GM12878 (cell line): ENCODE measurements around the gene KNTC1. TPM values are rescaled to one million over a fixed set of nuclear protein-coding genes. Genes with fewer than 3 reads are reported as not detected.
"Not testable (repeated sequence)": the region's sequence is repeated elsewhere in the genome, so short reads cannot be mapped to it uniquely, and the experiment has no call there.

Experiments
- ATAC-seq: fragments of 200-7000 bp; cut with Tn5 transposase; 3 replicates; pipeline ENCODE4 v1.9.1; 2020; ENCODE audit warnings: mild to moderate bottlenecking, moderate library complexity
- BruUV-seq: library from RNA; stranded (reverse); fragments of 400-500 nt; replicated peaks from 2 replicates; lab custom pipeline; 2021; lab: Mats Ljungman, UMichigan
- CTCF ChIA-PET: fragments of 300-600 bp; sonication (Branson Sonifier 250); formaldehyde crosslinking; extraction: SDS; loops from one replicate; lab custom pipeline; 2021; ENCODE audit warnings: inconsistent platforms; lab: Yijun Ruan, JAX
- POLR2A ChIA-PET: fragments of 350-600 bp; formaldehyde crosslinking; extraction: SDS; loops from one replicate; lab custom pipeline; 2021; ENCODE audit warnings: inconsistent platforms; lab: Charles Lee
- RAD21 ChIA-PET: fragments of 300-600 bp; sonication (Branson Sonifier 250); formaldehyde crosslinking; loops from one replicate; lab custom pipeline; 2023; ENCODE audit warnings: antibody characterized with exemption; ENCODE audit not compliant: unreplicated experiment; lab: Charles Lee
- SMC1A ChIA-PET: fragments of 300-600 bp; sonication (Branson Sonifier 250); formaldehyde crosslinking; loops from one replicate; lab custom pipeline; 2023; ENCODE audit not compliant: unreplicated experiment, uncharacterized antibody; lab: Charles Lee
- DNase-seq: peaks from one replicate; pipeline ENCODE4 v3.0.0-alpha.2; 2011; ENCODE audit warnings: low read depth, low spot score
- FAIRE-seq: peaks from 3 replicates; lab custom pipeline; 2011; peaks lifted over from hg19 to GRCh38; lab: Jason Lieb, UNC
- H2AFZ ChIP-seq: 2 replicates; pipeline ENCODE4 v1.6.0; 2011; ENCODE audit warnings: low read depth, low read length, control low read depth; ENCODE audit not compliant: control insufficient read depth
- H3K27ac ChIP-seq: 2 replicates; pipeline ENCODE4 v1.5.1; 2011; ENCODE audit warnings: control low read depth; ENCODE audit not compliant: control insufficient read depth, insufficient read depth
- H3K27me3 ChIP-seq, 2 experiments: replicated peaks in 1 of 2; 2 replicates each; pipeline versions ENCODE4 v1.6.0 to v1.6.1; 2011; ENCODE audit warnings: low read length in 1 of 2; ENCODE audit not compliant: control insufficient read depth in 2 of 2, insufficient read depth in 2 of 2
- H3K36me3 ChIP-seq, 2 experiments: 2 replicates each; pipeline ENCODE4 v1.5.1; 2011; ENCODE audit warnings: low read length in 1 of 2; ENCODE audit not compliant: control insufficient read depth in 2 of 2, insufficient read depth in 2 of 2
- H3K4me1 ChIP-seq: 2 replicates; pipeline ENCODE4 v1.6.1; 2011; ENCODE audit warnings: mild to moderate bottlenecking, low read length, moderate library complexity, mixed read lengths; ENCODE audit not compliant: control insufficient read depth, insufficient read depth
- H3K4me2 ChIP-seq: 2 replicates; pipeline ENCODE4 v1.6.0; 2011; ENCODE audit warnings: control low read depth; ENCODE audit not compliant: control insufficient read depth, insufficient read depth
- H3K4me3 ChIP-seq: fragments of 200-600 bp; sonication (generic); 2 replicates; pipeline ENCODE4 v1.5.1; 2016
- H3K79me2 ChIP-seq: 2 replicates; pipeline ENCODE4 v1.6.0; 2011; ENCODE audit warnings: low read length; ENCODE audit not compliant: control insufficient read depth, insufficient read depth
- H3K9ac ChIP-seq: 2 replicates; pipeline ENCODE4 v1.8.0; 2011; ENCODE audit warnings: low read length, control low read depth, mixed read lengths; ENCODE audit not compliant: control insufficient read depth, insufficient read depth
- H3K9me3 ChIP-seq: replicated peaks from 3 replicates; pipeline ENCODE4 v1.5.1; 2011; ENCODE audit warnings: mild to moderate bottlenecking, low read length; ENCODE audit not compliant: control insufficient read depth, insufficient read depth
- H4K20me1 ChIP-seq: 2 replicates; pipeline ENCODE4 v1.6.0; 2011; ENCODE audit not compliant: control insufficient read depth, insufficient read depth
- CEBPB ChIP-seq, 2 experiments: fragments of 150-350 bp in 1 of 2; IDR thresholded peaks; 2 replicates each; pipeline ENCODE4 v1.6.1; 2012 to 2014; ENCODE audit warnings: low read depth in 2 of 2, low read length in 2 of 2, borderline replicate concordance in 1 of 2, inconsistent platforms in 1 of 2
- CHD2 ChIP-seq: IDR thresholded peaks from 2 replicates; pipeline ENCODE4 v1.6.1; 2011; ENCODE audit warnings: low read depth, low read length, improper control_type of control experiment, borderline replicate concordance
- CHD4 ChIP-seq: fragments of 200-600 bp; sonication (generic); IDR thresholded peaks from 2 replicates; pipeline ENCODE4 v1.6.1; 2016; ENCODE audit warnings: mild to moderate bottlenecking
- EP300 ChIP-seq, 2 experiments: fragments of 150-350 bp in 1 of 2; IDR thresholded peaks; 2 replicates each; pipeline ENCODE4 v1.6.1; 2011 to 2012; ENCODE audit warnings: low read depth in 2 of 2, low read length in 2 of 2, borderline replicate concordance in 1 of 2, improper control_type of control experiment in 1 of 2, inconsistent platforms in 1 of 2; ENCODE audit not compliant: control insufficient read depth in 1 of 2
- ESRRA ChIP-seq: IDR thresholded peaks from 2 replicates; pipeline ENCODE4 v1.6.1; 2012; ENCODE audit warnings: mild to moderate bottlenecking, low read length, improper control_type of control experiment
- MYB ChIP-seq: fragments of 150-350 bp; IDR thresholded peaks from 2 replicates; pipeline ENCODE4 v1.6.1; 2014; ENCODE audit warnings: mild to moderate bottlenecking, low read depth, low read length, borderline replicate concordance
- SIN3A ChIP-seq: IDR thresholded peaks from 2 replicates; pipeline ENCODE4 v1.6.1; 2012; ENCODE audit warnings: low read depth, low read length, improper control_type of control experiment
- SMAD5 ChIP-seq: IDR thresholded peaks from 2 replicates; pipeline ENCODE4 v1.6.1; 2016; ENCODE audit warnings: antibody characterized with exemption, low read depth
- WGBS: methylation state at CpG from one replicate; pipeline ENCODE4 v1.1.6; 2016; ENCODE audit warnings: low lambda C conversion rate; ENCODE audit not compliant: insufficient replicate concordance, insufficient coverage; ENCODE audit errors: missing lambda C conversion rate; 5-methylcytosine and 5-hydroxymethylcytosine counted together
- in situ Hi-C: fragments of 300-500 bp; cut with MboI; formaldehyde crosslinking; loops from 9 replicates; pipeline ENCODE4 v1.14.3; 2018; ENCODE audit warnings: mixed read lengths
- intact Hi-C: fragments of 100-400 bp; cut with micrococcal nuclease; formaldehyde crosslinking; loops from one replicate; pipeline ENCODE4 v1.14.2; 2022; ENCODE audit not compliant: unreplicated experiment
- polyA plus RNA-seq, 11 experiments: library from polyadenylated mRNA; depleted of rRNA in 4 of 11; unstranded in 6 of 11; stranded (reverse) in 5 of 11; fragments of >200 nt; fragmentation: Nextera tagmentation in 4 of 11; fragmentation: Illumina TruSeq in 1 of 11; extraction: Ambion mirVana in 4 of 11; extraction: Trizol in 1 of 11; gene quantifications; 1 replicate in 1 of 11; 2 replicates in 10 of 11; pipeline versions ENCODE4 v1.2.1 to v1.2.3, GENCODE V29; 2011 to 2016; ENCODE audit warnings: inconsistent platforms in 2 of 11, missing spikeins in 2 of 11, low read depth in 1 of 11
- total RNA-seq, 4 experiments: library from RNA; depleted of rRNA in 3 of 4; stranded (reverse); fragments of >200 nt in 3 of 4; fragmentation: Illumina TruSeq in 1 of 4; extraction: Trizol in 1 of 4; gene quantifications; 2 replicates each; pipeline versions ENCODE4 v1.2.1 to v1.2.3, GENCODE V29; 2013 to 2021
- TF ChIP-seq, protein P1 (sequence below): IDR thresholded peaks from 2 replicates; pipeline ENCODE4 v1.6.1; 2011; ENCODE audit warnings: low read depth, mild to moderate bottlenecking, low read length, moderate library complexity, borderline replicate concordance; ENCODE audit errors: extremely low read depth
- TF ChIP-seq, protein P2 (sequence below): IDR thresholded peaks from 2 replicates; pipeline ENCODE4 v1.6.1; 2011; ENCODE audit warnings: mild to moderate bottlenecking, low read depth, low read length, moderate library complexity; ENCODE audit not compliant: insufficient replicate concordance

The KNTC1 gene
- total and polyA plus RNA-seq, 10 of the 15 experiments (the other 5 are each of a cell fraction or from before 2014, with no cell fraction given): 37.2 to 118 (median 76.3) TPM

DNA sequence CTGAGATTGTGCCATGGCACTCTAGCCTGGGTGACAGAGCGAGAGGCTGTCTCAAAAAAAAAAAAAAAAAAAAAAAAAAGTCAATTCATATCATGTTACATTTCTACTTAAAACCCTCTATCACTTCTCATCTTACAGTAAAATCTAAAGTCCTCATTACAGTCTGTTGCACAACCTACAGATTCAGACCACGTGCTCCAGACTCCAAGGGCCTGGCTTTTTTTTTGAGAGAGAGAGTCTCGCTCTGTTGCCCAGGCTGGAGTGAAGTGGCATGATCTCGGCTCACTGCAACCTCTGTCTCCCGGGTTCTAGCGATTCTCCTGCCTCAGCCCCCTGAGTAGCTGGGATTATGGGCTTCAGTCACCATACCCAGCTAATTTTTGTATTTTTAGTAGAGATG, 40.7 kb upstream of the KNTC1 start:
- CTCF ChIA-PET: interaction anchor here (0.6 to 3.5 kb wide), 3 partner anchors 10 to 14 kb away, joined by 3 to 13 read pairs (median 3); no protein-coding TSS in a partner anchor
- FAIRE-seq, H3K4me2 ChIP-seq, H3K4me1 ChIP-seq, POLR2A ChIA-PET, DNase-seq, intact Hi-C loops, H3K27me3 ChIP-seq, ATAC-seq, BruUV-seq, H2AFZ ChIP-seq, H4K20me1 ChIP-seq, H3K4me3 ChIP-seq, H3K79me2 ChIP-seq, in situ Hi-C loops, H3K27ac ChIP-seq, H3K9ac ChIP-seq, H3K9me3 ChIP-seq: not testable (repeated sequence)
- RAD21 ChIA-PET: interaction anchor here (0.6 kb wide), 1 partner anchor 13 kb away, joined by 3 read pairs; no protein-coding TSS in a partner anchor
- WGBS: 94% methylated on average over 5 of the region's 6 CpGs
- SMC1A ChIA-PET: interaction anchor here (1.1 to 1.7 kb wide), 2 partner anchors 11 to 12 kb away, joined by 3 to 5 read pairs; no protein-coding TSS in a partner anchor
- H3K36me3 ChIP-seq: peaks cover 3 to 28% of the 10 kb centered on the region in 2 experiments

DNA sequence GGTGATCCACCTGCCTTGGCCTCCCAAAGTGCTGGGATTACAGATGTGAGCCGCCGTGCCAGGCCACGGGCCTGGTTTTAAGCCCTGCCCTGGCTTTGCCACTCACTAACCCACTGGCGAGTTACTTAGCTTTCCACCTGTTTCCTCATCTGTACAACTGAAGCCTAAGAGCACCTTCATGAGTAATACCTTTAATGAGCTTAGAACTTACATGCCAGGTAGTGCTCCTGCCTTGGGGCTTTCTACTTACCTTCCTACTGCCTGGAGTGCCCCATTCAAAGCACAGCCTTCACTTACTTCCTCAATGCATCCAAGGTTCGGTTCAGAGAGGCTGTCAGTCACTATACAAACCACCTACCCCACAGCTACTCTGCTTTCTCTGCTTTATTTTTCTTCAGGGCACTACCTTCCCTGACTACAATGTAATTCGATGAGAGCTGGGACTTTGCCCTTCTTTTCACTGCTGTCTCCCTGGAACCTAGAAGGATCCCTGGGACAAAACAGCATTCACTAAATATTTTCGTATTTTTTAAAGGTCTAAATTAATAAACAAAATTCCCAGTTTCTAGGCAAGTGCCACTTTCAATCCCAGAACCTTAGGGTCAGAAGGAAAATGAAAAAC, 40.1 kb upstream of the KNTC1 start:
- BruUV-seq: TSS peak; percentile 21
- intact Hi-C loops: no loop called here
- POLR2A ChIA-PET: interaction anchor here (0.8 kb wide), 1 partner anchor 13 kb away, joined by 3 read pairs; the partner anchor contains the start of gene ZCCHC8
- TF ChIP-seq SIN3A: no peak
- TF ChIP-seq ESRRA: no peak
- TF ChIP-seq CEBPB (IDR thresholded peaks at IDR 0.05; ENCODE audit: borderline replicate concordance in 1 of 2, low read depth in 2 of 2, low read length in 2 of 2): no peak
- TF ChIP-seq CHD4: no peak
- no peak for TF ChIP-seq CHD2
- no peak for TF ChIP-seq SMAD5
- TF ChIP-seq MYB: no peak
- TF ChIP-seq EP300 (IDR thresholded peaks at IDR 0.05; ENCODE audit: borderline replicate concordance in 1 of 2, control insufficient read depth in 1 of 2, low read depth in 2 of 2, low read length in 2 of 2): no peak
- TF ChIP-seq, protein P1, sequence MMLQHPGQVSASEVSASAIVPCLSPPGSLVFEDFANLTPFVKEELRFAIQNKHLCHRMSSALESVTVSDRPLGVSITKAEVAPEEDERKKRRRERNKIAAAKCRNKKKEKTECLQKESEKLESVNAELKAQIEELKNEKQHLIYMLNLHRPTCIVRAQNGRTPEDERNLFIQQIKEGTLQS: no peak
- TF ChIP-seq, protein P2, sequence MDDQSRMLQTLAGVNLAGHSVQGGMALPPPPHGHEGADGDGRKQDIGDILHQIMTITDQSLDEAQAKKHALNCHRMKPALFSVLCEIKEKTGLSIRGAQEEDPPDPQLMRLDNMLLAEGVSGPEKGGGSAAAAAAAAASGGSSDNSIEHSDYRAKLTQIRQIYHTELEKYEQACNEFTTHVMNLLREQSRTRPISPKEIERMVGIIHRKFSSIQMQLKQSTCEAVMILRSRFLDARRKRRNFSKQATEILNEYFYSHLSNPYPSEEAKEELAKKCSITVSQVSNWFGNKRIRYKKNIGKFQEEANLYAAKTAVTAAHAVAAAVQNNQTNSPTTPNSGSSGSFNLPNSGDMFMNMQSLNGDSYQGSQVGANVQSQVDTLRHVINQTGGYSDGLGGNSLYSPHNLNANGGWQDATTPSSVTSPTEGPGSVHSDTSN: no peak

More for the DNA sequence above, 40.1 kb upstream of the KNTC1 start:
- no peak for FAIRE-seq
- no peak for DNase-seq
- Histone ChIP-seq H2AFZ (no peak overlapping the region), H3K4me3 (no peak overlapping the region), H3K79me2 (no peaks in the 10 kb centered on the region; the same call in 1 of the 2 replicates), H3K9ac (no peak overlapping the region), H3K9me3 (no peaks in the 10 kb centered on the region), H4K20me1 (no peaks in the 10 kb centered on the region), H3K27ac (no peak overlapping the region), H3K36me3 (peaks cover 6 to 29% of the 10 kb centered on the region in 2 experiments), H3K4me1 (no peaks in the 10 kb centered on the region), H3K4me2 (no peak overlapping the region), H3K27me3 (no peaks in the 10 kb centered on the region)
- in situ Hi-C loops: no loop called here
- ChIA-PET RAD21 (no interaction called here), SMC1A (interaction anchor here (0.7 to 1.7 kb wide), 3 partner anchors 10 to 18 kb away, joined by 3 to 5 read pairs (median 4); no protein-coding TSS in a partner anchor), CTCF (interaction anchor here (0.6 to 0.9 kb wide), 2 partner anchors 9 to 13 kb away, joined by 3 read pairs; no protein-coding TSS in a partner anchor)
- ATAC-seq: no peak
- WGBS: 75% methylated on average over 7 of the region's 7 CpGs
